Right lobe of liver (tissue), 4 donors: ENCODE measurements around the gene SORL1.

Source experiments
- CTCF ChIP-seq, 4 donors: fragments of 200-600 bp in 3 of 4; fragments of 450-650 bp in 1 of 4; IDR thresholded peaks; one replicate each; pipeline versions ENCODE4 v1.5.1 to v1.8.0; 2016 to 2022; ENCODE audit warnings: antibody characterized with exemption in 4 of 4, mild to moderate bottlenecking in 2 of 4
- POLR2A ChIP-seq: fragments of 450-650 bp; IDR thresholded peaks from one replicate; pipeline ENCODE4 v1.6.1; 2017; ENCODE audit warnings: antibody characterized with exemption, mild to moderate bottlenecking
- donor health status: DM: no; HTN: no; CAD: no.
- donor health status: DM: no; HTN: no; CAD: no.
- donor health status: DM: no; HTN: yes; CAD: no.

GRCh38 chr11:121570453-121570852 is 118.3 kb downstream of the SORL1 start:
- no peak for TF ChIP-seq POLR2A
- TF ChIP-seq CTCF (IDR thresholded peaks at IDR 0.05): no peak
